ENCODE data around the gene OR2A5.

GRCh38 chr7:144027974-144028373 is 20.8 kb upstream of the OR2A5 start:
- TF ChIP-seq SMC3 (conservative IDR thresholded peaks at IDR 0.05; ENCODE audit: poor library complexity) (no peak), CTCF (IDR thresholded peaks at IDR 0.05; ENCODE audit: poor library complexity, severe bottlenecking) (no peak)
